ENCODE data around the gene SERTM1. TPM values are rescaled to one million over a fixed set of nuclear protein-coding genes. Genes with fewer than 3 reads are reported as not detected.

The SERTM1 gene
- total RNA-seq, 4 donors from 2014 or later, result not detected

DNA sequence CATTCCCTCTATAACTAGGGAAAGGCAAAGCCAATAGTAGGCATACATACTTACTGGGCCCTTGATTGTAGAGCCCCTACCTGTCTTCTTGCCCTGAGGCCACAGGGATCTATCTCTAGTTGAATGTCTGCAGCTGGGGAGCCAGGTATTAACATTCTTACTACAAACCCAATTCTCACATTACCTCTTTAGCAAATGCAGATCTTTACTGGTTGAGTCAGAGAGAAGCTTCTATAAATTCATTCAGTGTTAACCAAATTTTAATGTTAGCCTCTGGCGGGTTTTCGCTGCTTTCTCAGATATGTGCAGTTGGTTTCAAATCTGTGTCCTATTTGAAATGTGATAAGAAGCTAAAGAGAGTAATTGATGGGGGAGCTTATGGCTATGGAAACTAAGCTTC is 43.2 kb downstream of the SERTM1 start:
- no peak for TF ChIP-seq CTCF (IDR thresholded peaks at IDR 0.05)
- no peak for TF ChIP-seq POLR2A (IDR thresholded peaks at IDR 0.05)
- H3K9me3 ChIP-seq, result no peaks in the 10 kb centered on the region
- DNase-seq, result no peak
- H3K4me3 ChIP-seq, result no peak overlapping the region
- no peak overlapping the region for H3K27ac ChIP-seq
- H3K27me3 ChIP-seq, result no peaks in the 10 kb centered on the region
- no peaks in the 10 kb centered on the region for H3K4me1 ChIP-seq
- intact Hi-C loops (cut with DNase I), result no loop called here
- no peaks in the 10 kb centered on the region for H3K36me3 ChIP-seq
- WGBS, 2 donors, result 90 to 100% methylated on average over 2 of the region's 2 CpGs

DNA sequence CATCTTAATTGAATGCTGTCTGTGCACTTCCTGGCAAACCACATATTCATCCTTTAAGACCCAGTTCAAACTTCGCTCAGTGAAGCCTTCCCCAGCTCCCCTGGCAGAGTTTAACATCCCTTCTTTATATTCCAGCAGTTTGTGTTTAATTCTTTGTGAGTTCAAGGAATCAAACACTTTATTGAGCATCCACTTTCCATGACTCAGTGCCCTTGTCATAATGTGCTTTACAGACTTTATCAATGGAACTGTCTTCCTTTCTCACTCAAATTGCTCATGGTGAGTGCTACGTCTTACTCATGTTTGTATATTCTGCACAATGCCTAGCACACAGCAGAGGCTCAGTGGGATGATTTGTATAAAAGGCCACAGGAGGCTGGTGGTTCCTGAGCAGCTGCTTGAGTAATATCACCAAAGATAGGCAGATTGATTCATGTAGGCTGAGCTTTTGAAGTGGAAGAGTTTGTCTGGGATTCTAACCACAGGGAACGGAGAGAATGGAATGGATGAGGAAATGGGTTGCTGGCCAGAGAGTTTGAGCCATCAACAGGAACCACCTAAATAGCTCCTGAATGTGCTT is 44.2 kb downstream of the SERTM1 start:
- intact Hi-C loops (cut with DNase I), result no loop called here
- H3K4me1 ChIP-seq, result no peaks in the 10 kb centered on the region
- no peaks in the 10 kb centered on the region for H3K27me3 ChIP-seq
- H3K27ac ChIP-seq, result no peak overlapping the region
- TF ChIP-seq CTCF (IDR thresholded peaks at IDR 0.05), result no peak
- TF ChIP-seq POLR2A (IDR thresholded peaks at IDR 0.05), result no peak
- no peak overlapping the region for H3K4me3 ChIP-seq
- no peaks in the 10 kb centered on the region for H3K36me3 ChIP-seq
- DNase-seq, result no peak
- no peaks in the 10 kb centered on the region for H3K9me3 ChIP-seq
- 47 to 73% methylated on average over 3 of the region's 3 CpGs for WGBS, 2 donors

- H3K4me3 ChIP-seq, result no peak overlapping the region
- H3K27ac ChIP-seq, result no peak overlapping the region
- no peaks in the 10 kb centered on the region for H3K4me1 ChIP-seq
- WGBS, 2 donors, result 74 to 76% methylated on average over 4 of the region's 4 CpGs
- H3K27me3 ChIP-seq, result no peaks in the 10 kb centered on the region
- DNase-seq, result no peak
- no peaks in the 10 kb centered on the region for H3K9me3 ChIP-seq
- no peaks in the 10 kb centered on the region for H3K36me3 ChIP-seq
- intact Hi-C loops (cut with DNase I), result no loop called here
- TF ChIP-seq CTCF (IDR thresholded peaks at IDR 0.05), result no peak
Measured at GRCh38 chr13:36718686-36719085, 44.9 kb downstream of the SERTM1 start.

DNA sequence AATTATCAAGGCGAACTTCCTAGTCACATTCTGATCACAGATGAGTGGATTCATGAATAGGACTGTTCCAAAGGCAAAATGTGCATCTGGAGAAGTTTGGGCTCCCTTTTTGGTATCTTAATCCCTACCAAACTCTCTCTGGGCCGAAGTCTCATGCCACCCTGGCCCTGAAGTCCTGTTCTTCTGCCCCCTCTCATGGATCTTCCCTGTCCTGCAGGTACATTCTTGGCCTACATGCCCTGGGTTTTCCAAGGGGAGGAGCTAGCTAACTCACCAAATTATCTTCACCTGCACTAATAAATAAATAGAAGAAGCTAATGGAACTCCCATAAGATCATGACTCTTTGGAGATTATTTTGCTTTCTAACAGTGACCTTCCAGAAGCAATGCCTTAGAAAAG is 50.3 kb downstream of the SERTM1 start:
- TF ChIP-seq POLR2A (IDR thresholded peaks at IDR 0.05), result no peak
- no peak for TF ChIP-seq CTCF (IDR thresholded peaks at IDR 0.05)
- Histone ChIP-seq H3K36me3 (no peaks in the 10 kb centered on the region), H3K9me3 (no peaks in the 10 kb centered on the region), H3K4me3 (no peak overlapping the region), H3K27ac (no peak overlapping the region), H3K27me3 (no peaks in the 10 kb centered on the region), H3K4me1 (no peaks in the 10 kb centered on the region)
- intact Hi-C loops (cut with DNase I), result no loop called here
- no peak for DNase-seq
- WGBS, 2 donors, result 50 to 59% methylated on average over 2 of the region's 2 CpGs

DNA sequence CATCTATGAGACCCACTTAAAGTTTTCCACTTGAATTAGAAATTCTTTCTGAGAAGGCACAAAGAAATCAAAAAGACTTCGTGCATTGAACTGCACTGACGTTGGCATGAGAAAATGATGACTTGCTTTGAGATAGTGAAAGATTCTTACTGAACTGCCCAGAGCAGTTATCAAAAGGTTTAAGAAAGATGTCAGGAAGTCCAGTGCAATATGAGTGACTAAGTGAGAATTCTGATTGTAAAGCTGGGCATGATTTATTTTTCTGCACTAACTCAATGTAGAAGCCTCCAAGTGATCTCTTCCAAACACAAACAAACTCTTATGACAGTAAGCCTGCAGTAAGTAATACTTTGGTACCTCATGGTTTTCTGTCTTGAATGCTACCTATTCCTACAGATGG is 52.1 kb downstream of the SERTM1 start:
- TF ChIP-seq CTCF (IDR thresholded peaks at IDR 0.05) (no peak), POLR2A (IDR thresholded peaks at IDR 0.05) (no peak)

More for the DNA sequence above, 52.1 kb downstream of the SERTM1 start:
- DNase-seq, result no peak
- H3K27ac ChIP-seq, result no peak overlapping the region
- no peaks in the 10 kb centered on the region for H3K4me1 ChIP-seq
- no peaks in the 10 kb centered on the region for H3K9me3 ChIP-seq
- intact Hi-C loops (cut with DNase I), result no loop called here
- H3K4me3 ChIP-seq, result no peak overlapping the region
- H3K27me3 ChIP-seq, result no peaks in the 10 kb centered on the region
- no peaks in the 10 kb centered on the region for H3K36me3 ChIP-seq
- 92 to 94% methylated on average over 2 of the region's 2 CpGs for WGBS, 2 donors
